ENCODE data around the gene TTC6. TPM values are rescaled to one million over a fixed set of nuclear protein-coding genes. Genes with fewer than 3 reads are reported as not detected.

The TTC6 gene
- total RNA-seq, 5 donors from 2014 or later (not counting 1 experiment from before 2014, with no cell fraction given): not detected

DNA sequence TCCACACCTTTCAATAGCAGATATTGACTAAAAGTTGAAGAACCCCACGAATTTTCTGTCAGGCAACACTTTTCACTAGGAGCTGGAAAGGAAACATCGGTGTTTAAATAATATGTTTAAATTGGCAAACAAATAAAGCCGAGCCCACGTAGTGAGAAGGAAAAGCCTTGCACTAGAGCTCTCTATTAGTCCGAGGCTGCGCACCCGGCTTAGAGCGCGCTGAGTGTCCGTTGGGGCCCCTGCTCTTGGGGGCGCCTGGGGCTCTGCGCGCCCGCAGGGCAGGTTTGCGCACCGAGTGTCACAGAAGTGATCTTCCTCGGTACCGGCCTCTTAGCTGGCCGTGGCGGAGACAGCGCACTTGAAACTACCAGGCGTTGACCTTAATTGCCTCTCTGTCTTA, 6.4 kb downstream of the TTC6 start:
- H3K36me3 Mint-ChIP-seq: no peaks in the 10 kb centered on the region
- H3K4me3 Mint-ChIP-seq: no peak overlapping the region
- H3K27me3 ChIP-seq (replicated peaks in 1 of 2; ENCODE audit: control insufficient read depth in 2 of 2, extremely low read depth in 1 of 2, insufficient read depth in 2 of 2, low read length in 1 of 2): peaks cover 21 to 71% of the 10 kb centered on the region in 2 experiments
- H3K27ac ChIP-seq (ENCODE audit: low read length): no peak overlapping the region
- no peaks in the 10 kb centered on the region for H3K36me3 ChIP-seq (ENCODE audit: control insufficient read depth in 2 of 2, extremely low read depth in 1 of 2, insufficient read depth in 1 of 2, low read length in 1 of 2)
- H3K9me3 ChIP-seq: no peaks in the 10 kb centered on the region
- CTCF ChIA-PET: no interaction called here
- H3K27ac Mint-ChIP-seq: no peak overlapping the region
- peaks cover 0 to 5% (median 0%) of the 10 kb centered on the region in 3 donors for H3K9me3 Mint-ChIP-seq
- H3K4me1 Mint-ChIP-seq: peaks cover 8 to 21% (median 15%) of the 10 kb centered on the region in 3 donors
- H3K4me1 ChIP-seq (ENCODE audit: control insufficient read depth in 1 of 2, extremely low read depth in 1 of 2, insufficient read depth in 2 of 2, low read length in 2 of 2): peaks cover 0 to 25% of the 10 kb centered on the region in 2 experiments
- POLR2A ChIA-PET: no interaction called here
- no peak for DNase-seq
- WGBS (ENCODE audit: insufficient coverage): 16% methylated on average over 15 of the region's 22 CpGs
- no peak for ATAC-seq (replicated peaks in 1 of 4)
- H3K4me3 ChIP-seq (ENCODE audit: control insufficient read depth in 1 of 2, extremely low read depth in 1 of 2, low read length in 1 of 2): no peak overlapping the region
- peaks cover 44 to 74% of the 10 kb centered on the region in 2 donors for H3K27me3 Mint-ChIP-seq

DNA sequence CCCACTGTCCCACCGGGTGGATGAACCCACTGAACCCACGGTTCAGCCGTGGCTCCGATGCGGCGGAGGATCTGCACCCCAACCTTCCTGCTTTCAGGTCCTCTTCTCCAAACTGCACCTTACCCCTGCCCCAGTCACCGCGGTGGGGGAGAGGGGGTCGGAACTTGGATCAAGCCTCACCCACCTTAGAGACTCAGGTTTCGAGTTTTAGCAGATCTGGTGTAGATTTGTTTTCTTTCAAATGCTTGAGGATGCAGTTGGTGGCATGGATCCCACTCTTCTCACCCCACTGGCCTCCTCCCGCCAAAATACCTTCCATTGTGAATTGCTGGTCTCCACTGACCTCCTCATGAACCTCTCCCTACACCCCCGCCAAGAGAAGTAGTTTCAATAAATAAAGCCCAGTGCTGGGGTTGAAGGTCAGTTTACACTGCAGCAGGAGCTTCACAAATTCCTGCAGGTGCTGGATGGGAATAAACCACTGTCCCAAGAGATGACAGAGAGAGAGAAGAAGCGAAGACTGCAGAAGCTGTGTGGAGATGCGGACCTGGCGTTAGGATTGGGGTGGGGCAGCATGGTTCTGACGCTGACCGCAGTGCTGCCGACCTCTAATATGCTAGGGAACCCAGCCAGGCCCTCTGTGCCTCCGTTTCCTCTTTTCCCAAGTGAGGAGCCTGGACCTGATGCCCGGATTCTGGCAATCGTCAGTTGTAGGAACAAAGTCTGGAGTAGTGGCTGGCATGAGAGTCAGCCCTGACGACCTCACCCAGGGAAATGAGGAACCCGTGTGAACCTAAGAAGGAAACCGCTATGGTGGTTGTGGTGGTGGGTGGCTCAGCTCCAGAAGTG, 7.4 kb downstream of the TTC6 start:
- H3K27me3 Mint-ChIP-seq: peaks cover 41 to 65% of the 10 kb centered on the region in 2 donors
- H3K4me1 Mint-ChIP-seq: peaks cover 8 to 16% (median 12%) of the 10 kb centered on the region in 3 donors
- H3K27ac Mint-ChIP-seq: no peak overlapping the region
- DNase-seq (no peak), ATAC-seq (replicated peaks in 1 of 4) (no peak)
- ChIA-PET POLR2A (no interaction called here), CTCF (no interaction called here)
- WGBS (ENCODE audit: insufficient coverage): 11% methylated on average over 12 of the region's 24 CpGs
- no peaks in the 10 kb centered on the region for H3K9me3 ChIP-seq
- H3K27me3 ChIP-seq (replicated peaks in 1 of 2; ENCODE audit: control insufficient read depth in 2 of 2, extremely low read depth in 1 of 2, insufficient read depth in 2 of 2, low read length in 1 of 2): peaks cover 16 to 62% of the 10 kb centered on the region in 2 experiments
- H3K27ac ChIP-seq (ENCODE audit: low read length): no peak overlapping the region
- H3K36me3 ChIP-seq (ENCODE audit: control insufficient read depth in 2 of 2, extremely low read depth in 1 of 2, insufficient read depth in 1 of 2, low read length in 1 of 2): no peaks in the 10 kb centered on the region
- peaks cover 0 to 24% of the 10 kb centered on the region in 2 experiments for H3K4me1 ChIP-seq (ENCODE audit: control insufficient read depth in 1 of 2, extremely low read depth in 1 of 2, insufficient read depth in 2 of 2, low read length in 2 of 2)
- no peak overlapping the region for H3K4me3 ChIP-seq (ENCODE audit: control insufficient read depth in 1 of 2, extremely low read depth in 1 of 2, low read length in 1 of 2)
- no peak overlapping the region for H3K4me3 Mint-ChIP-seq
- peaks cover 0 to 5% (median 0%) of the 10 kb centered on the region in 3 donors for H3K9me3 Mint-ChIP-seq
- H3K36me3 Mint-ChIP-seq: no peaks in the 10 kb centered on the region

DNA sequence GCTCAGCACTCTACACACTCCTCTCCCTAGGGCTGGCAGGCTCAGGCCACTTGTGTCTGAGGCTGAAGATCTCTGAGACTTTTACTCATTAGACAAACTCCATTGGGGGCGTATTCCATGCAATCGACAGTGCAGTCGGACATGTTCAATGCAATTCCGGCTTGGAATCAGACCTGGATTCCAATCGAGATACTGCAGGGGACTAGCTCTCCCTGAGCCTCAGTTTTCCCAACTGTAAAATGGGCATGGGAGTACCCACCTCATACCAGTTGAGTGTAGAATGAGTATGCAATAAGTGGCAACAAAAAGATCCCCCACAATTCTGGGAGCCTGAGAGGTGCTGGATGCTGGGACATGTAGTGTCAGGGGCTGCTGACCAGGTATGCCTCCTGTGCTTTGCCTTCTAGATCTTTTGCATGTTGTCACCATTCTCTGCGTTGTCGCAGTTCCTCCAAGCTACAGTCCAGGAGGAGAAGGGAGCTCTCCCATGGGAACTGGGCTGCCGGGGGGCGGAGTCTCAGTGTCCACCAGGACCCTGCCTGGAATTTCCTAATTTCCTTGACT, 8.3 kb downstream of the TTC6 start:
- Mint-ChIP-seq H3K27me3 (peaks cover 40 to 58% of the 10 kb centered on the region in 2 donors), H3K4me3 (no peak overlapping the region), H3K4me1 (peaks cover 7 to 11% (median 10%) of the 10 kb centered on the region in 3 donors), H3K9me3 (peaks cover 0 to 5% (median 0%) of the 10 kb centered on the region in 3 donors), H3K36me3 (no peaks in the 10 kb centered on the region), H3K27ac (no peak overlapping the region)
- WGBS (ENCODE audit: insufficient coverage): 68% methylated on average over 7 of the region's 9 CpGs
- Histone ChIP-seq H3K27me3 (replicated peaks in 1 of 2; ENCODE audit: control insufficient read depth in 2 of 2, extremely low read depth in 1 of 2, insufficient read depth in 2 of 2, low read length in 1 of 2) (peaks cover 15 to 52% of the 10 kb centered on the region in 2 experiments), H3K36me3 (ENCODE audit: control insufficient read depth in 2 of 2, extremely low read depth in 1 of 2, insufficient read depth in 1 of 2, low read length in 1 of 2) (no peaks in the 10 kb centered on the region), H3K27ac (ENCODE audit: low read length) (no peak overlapping the region), H3K4me3 (ENCODE audit: control insufficient read depth in 1 of 2, extremely low read depth in 1 of 2, low read length in 1 of 2) (no peak overlapping the region), H3K4me1 (ENCODE audit: control insufficient read depth in 1 of 2, extremely low read depth in 1 of 2, insufficient read depth in 2 of 2, low read length in 2 of 2) (peaks cover 0 to 15% of the 10 kb centered on the region in 2 experiments), H3K9me3 (no peaks in the 10 kb centered on the region)
- ATAC-seq (replicated peaks in 1 of 4) (no peak), DNase-seq (no peak)
- POLR2A ChIA-PET: no interaction called here
- CTCF ChIA-PET: no interaction called here

DNA sequence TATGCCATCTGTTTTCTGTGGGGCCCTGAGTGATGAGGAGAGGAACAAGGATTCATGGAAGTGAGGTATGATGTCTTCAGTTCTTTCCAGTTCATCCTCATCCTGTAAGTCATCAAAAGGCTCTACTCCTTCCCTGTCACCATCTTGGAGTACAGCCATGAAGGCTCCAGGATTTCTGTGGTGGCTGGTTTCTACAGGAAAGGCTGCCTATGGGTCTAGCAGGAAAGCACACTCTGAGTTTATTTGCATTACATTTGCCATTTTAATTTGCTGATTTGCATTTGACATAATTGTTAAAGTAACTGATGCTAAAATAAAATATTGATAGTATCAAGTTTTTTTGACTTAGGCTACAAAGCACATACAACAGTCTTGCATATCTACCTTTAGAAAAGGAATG, 11.2 kb downstream of the TTC6 start:
- H3K27ac ChIP-seq (ENCODE audit: low read length): no peak overlapping the region
- peaks cover 5 to 14% (median 7%) of the 10 kb centered on the region in 3 donors for H3K9me3 Mint-ChIP-seq
- no peak overlapping the region for H3K4me3 Mint-ChIP-seq
- POLR2A ChIA-PET: no interaction called here
- DNase-seq: no peak
- H3K27me3 ChIP-seq (replicated peaks in 1 of 2; ENCODE audit: control insufficient read depth in 2 of 2, extremely low read depth in 1 of 2, insufficient read depth in 2 of 2, low read length in 1 of 2): peaks cover 13 to 36% of the 10 kb centered on the region in 2 experiments
- no peak overlapping the region for H3K4me3 ChIP-seq (ENCODE audit: control insufficient read depth in 1 of 2, extremely low read depth in 1 of 2, low read length in 1 of 2)
- no peaks in the 10 kb centered on the region for H3K4me1 ChIP-seq (ENCODE audit: control insufficient read depth in 1 of 2, extremely low read depth in 1 of 2, insufficient read depth in 2 of 2, low read length in 2 of 2)
- no peaks in the 10 kb centered on the region for H3K4me1 Mint-ChIP-seq
- CTCF ChIA-PET: no interaction called here
- no peak for ATAC-seq (replicated peaks in 1 of 4)
- H3K9me3 ChIP-seq: no peaks in the 10 kb centered on the region
- no peaks in the 10 kb centered on the region for H3K36me3 Mint-ChIP-seq
- H3K27me3 Mint-ChIP-seq: peaks cover 38 to 43% of the 10 kb centered on the region in 2 donors
- no peak overlapping the region for H3K27ac Mint-ChIP-seq
- no peaks in the 10 kb centered on the region for H3K36me3 ChIP-seq (ENCODE audit: control insufficient read depth in 2 of 2, extremely low read depth in 1 of 2, insufficient read depth in 1 of 2, low read length in 1 of 2)

DNA sequence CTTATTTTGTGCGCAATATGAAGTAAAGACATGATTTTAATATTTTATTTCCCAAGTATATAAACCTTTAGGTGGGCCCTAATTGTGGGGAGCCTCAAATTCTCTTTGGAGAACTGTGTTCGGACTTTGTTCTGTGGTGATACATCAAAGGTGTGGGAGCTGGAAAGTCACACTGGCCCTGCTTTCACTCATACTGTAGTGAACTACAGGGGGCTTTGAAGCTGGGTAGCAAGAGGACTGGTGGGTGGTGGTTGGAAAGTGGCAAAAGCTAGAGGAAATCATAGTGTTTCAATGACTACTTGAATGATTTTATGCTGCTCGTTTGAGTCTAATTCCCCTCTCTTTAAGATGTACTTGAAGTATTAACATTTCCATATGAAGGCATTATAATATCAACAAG, 13.2 kb downstream of the TTC6 start:
- H3K4me1 Mint-ChIP-seq: no peaks in the 10 kb centered on the region
- Histone ChIP-seq H3K9me3 (no peaks in the 10 kb centered on the region), H3K4me1 (ENCODE audit: control insufficient read depth in 1 of 2, extremely low read depth in 1 of 2, insufficient read depth in 2 of 2, low read length in 2 of 2) (no peaks in the 10 kb centered on the region), H3K27ac (ENCODE audit: low read length) (no peak overlapping the region), H3K4me3 (ENCODE audit: control insufficient read depth in 1 of 2, extremely low read depth in 1 of 2, low read length in 1 of 2) (no peak overlapping the region), H3K27me3 (replicated peaks in 1 of 2; ENCODE audit: control insufficient read depth in 2 of 2, extremely low read depth in 1 of 2, insufficient read depth in 2 of 2, low read length in 1 of 2) (peaks cover 8 to 17% of the 10 kb centered on the region in 2 experiments), H3K36me3 (ENCODE audit: control insufficient read depth in 2 of 2, extremely low read depth in 1 of 2, insufficient read depth in 1 of 2, low read length in 1 of 2) (no peaks in the 10 kb centered on the region)
- H3K27me3 Mint-ChIP-seq: peaks cover 32 to 36% of the 10 kb centered on the region in 2 donors
- no peak for ATAC-seq (replicated peaks in 1 of 4)
- H3K9me3 Mint-ChIP-seq: peaks cover 12 to 16% (median 14%) of the 10 kb centered on the region in 3 donors
- no CpG with 5 or more reads among the region's 3 CpGs for WGBS (ENCODE audit: insufficient coverage)
- no peaks in the 10 kb centered on the region for H3K36me3 Mint-ChIP-seq
- no peak overlapping the region for H3K27ac Mint-ChIP-seq
- ChIA-PET POLR2A (no interaction called here), CTCF (no interaction called here)
- no peak overlapping the region for H3K4me3 Mint-ChIP-seq
- DNase-seq: no peak

DNA sequence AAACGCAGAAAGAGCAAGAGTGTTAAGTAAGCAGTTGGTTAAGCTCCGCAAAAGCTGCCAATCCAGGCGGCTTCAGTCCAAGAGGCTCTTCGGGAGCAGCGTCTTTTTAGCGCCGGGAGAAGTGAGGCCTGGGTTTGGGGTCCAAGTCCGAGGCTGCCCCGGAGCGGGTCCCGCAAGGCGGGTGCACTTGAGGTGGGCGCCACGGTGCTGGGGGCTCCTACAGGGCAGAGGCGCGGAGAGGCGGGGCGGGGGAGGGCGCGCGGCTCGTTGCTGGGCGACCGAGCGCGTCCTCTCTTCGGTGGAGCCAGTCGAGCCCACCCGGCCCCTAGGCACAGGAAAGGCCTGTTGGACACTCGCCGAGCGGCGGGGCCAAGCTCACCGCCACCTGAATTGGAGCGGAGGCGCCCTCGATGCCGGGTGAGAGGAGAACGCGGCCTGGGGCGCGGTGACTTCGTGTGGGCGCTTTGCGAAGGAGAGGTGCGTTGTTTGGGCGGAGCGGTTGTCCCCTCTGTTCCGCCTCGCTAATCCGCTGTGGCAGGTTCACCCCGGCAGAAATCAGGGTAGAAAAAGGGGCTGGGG, 15.6 kb downstream of the TTC6 start:
- ChIA-PET POLR2A (no interaction called here), CTCF (no interaction called here)
- Histone ChIP-seq H3K27ac (ENCODE audit: low read length) (no peak overlapping the region), H3K4me3 (ENCODE audit: control insufficient read depth in 1 of 2, extremely low read depth in 1 of 2, low read length in 1 of 2) (no peak overlapping the region), H3K27me3 (replicated peaks in 1 of 2; ENCODE audit: control insufficient read depth in 2 of 2, extremely low read depth in 1 of 2, insufficient read depth in 2 of 2, low read length in 1 of 2) (peaks cover 3 to 9% of the 10 kb centered on the region in 2 experiments), H3K4me1 (ENCODE audit: control insufficient read depth in 1 of 2, extremely low read depth in 1 of 2, insufficient read depth in 2 of 2, low read length in 2 of 2) (no peaks in the 10 kb centered on the region), H3K36me3 (ENCODE audit: control insufficient read depth in 2 of 2, extremely low read depth in 1 of 2, insufficient read depth in 1 of 2, low read length in 1 of 2) (no peaks in the 10 kb centered on the region), H3K9me3 (peaks cover 11% of the 10 kb centered on the region)
- Mint-ChIP-seq H3K27ac (no peak overlapping the region), H3K9me3 (peaks cover 18 to 33% (median 19%) of the 10 kb centered on the region in 3 donors), H3K36me3 (peaks cover 3% of the 10 kb centered on the region), H3K4me1 (no peaks in the 10 kb centered on the region), H3K4me3 (no peak overlapping the region), H3K27me3 (peaks cover 24 to 28% of the 10 kb centered on the region in 2 donors)
- DNase-seq (no peak), ATAC-seq (replicated peaks in 1 of 4) (no peak)
- 32% methylated on average over 52 of the region's 52 CpGs for WGBS (ENCODE audit: insufficient coverage)

Measured in T-cell (primary cell).